ENCODE measurements around the gene SIM2.

- TF ChIP-seq CTCF (IDR thresholded peaks at IDR 0.05) (no peak), EP300 (IDR thresholded peaks at IDR 0.05) (no peak)
Observed at GRCh38 chr21:36786186-36786585, 87.3 kb downstream of the SIM2 start.
